AG20443 (cell line): ENCODE results near the gene ABCD3.
"Not testable (repeated sequence)": the region's sequence is repeated elsewhere in the genome, so short reads cannot be mapped to it uniquely, and the experiment has no call there.

Experiments used
- DNase-seq: peaks from one replicate; pipeline ENCODE4 v3.0.0; 2012; ENCODE audit warnings: low spot score, mixed read lengths

ABCD3 gene

GRCh38 chr1:94417978-94418663 is at the start of gene ABCD3:
Gene ABCD3 (plus strand): TSS chr1:94418389. CDS start chr1:94418479, 90 bp downstream.
- DNase-seq = peak; percentile 98

- DNase-seq = not testable (repeated sequence)
Observed at GRCh38 chr1:94372771-94373170, 45.4 kb upstream of the ABCD3 start.

GRCh38 chr1:94373311-94373710 is 44.9 kb upstream of the ABCD3 start:
- not testable (repeated sequence) for DNase-seq

GRCh38 chr1:94375666-94376065 is 42.5 kb upstream of the ABCD3 start:
- not testable (repeated sequence) for DNase-seq

GRCh38 chr1:94378493-94378892 is 39.7 kb upstream of the ABCD3 start:
- not testable (repeated sequence) for DNase-seq

- DNase-seq = no peak
Observed at GRCh38 chr1:94379615-94380014, 38.6 kb upstream of the ABCD3 start.

GRCh38 chr1:94382201-94382600 is 36.0 kb upstream of the ABCD3 start:
- no peak for DNase-seq

GRCh38 chr1:94383966-94384408 is 34.2 kb upstream of the ABCD3 start:
- DNase-seq = no peak

GRCh38 chr1:94384485-94385265 is 33.5 kb upstream of the ABCD3 start:
- no peak for DNase-seq

- no peak for DNase-seq
Observed at GRCh38 chr1:94385308-94385929, 32.8 kb upstream of the ABCD3 start.

GRCh38 chr1:94389298-94389697 is 28.9 kb upstream of the ABCD3 start:
- DNase-seq = no peak

- DNase-seq = no peak
Observed at GRCh38 chr1:94394247-94394646, 23.9 kb upstream of the ABCD3 start.

- DNase-seq = no peak
Observed at GRCh38 chr1:94395231-94395630, 23.0 kb upstream of the ABCD3 start.

- no peak for DNase-seq
Observed at GRCh38 chr1:94395748-94396309, 22.4 kb upstream of the ABCD3 start.

- no peak for DNase-seq
Observed at GRCh38 chr1:94396356-94397010, 21.7 kb upstream of the ABCD3 start.

GRCh38 chr1:94398356-94398755 is 19.8 kb upstream of the ABCD3 start:
- no peak for DNase-seq

GRCh38 chr1:94399453-94399852 is 18.7 kb upstream of the ABCD3 start:
- DNase-seq = no peak

GRCh38 chr1:94401206-94401605 is 17.0 kb upstream of the ABCD3 start:
- no peak for DNase-seq

GRCh38 chr1:94406446-94406845 is 11.7 kb upstream of the ABCD3 start:
- no peak for DNase-seq

GRCh38 chr1:94408104-94408830 is 9.9 kb upstream of the ABCD3 start:
- no peak for DNase-seq

- no peak for DNase-seq
Observed at GRCh38 chr1:94411237-94411636, 7.0 kb upstream of the ABCD3 start.
